Sigmoid colon (tissue), 4 donors: ENCODE results near the gene TRIM65.

Experiments
- CTCF ChIP-seq, 4 experiments: fragments of 450-650 bp in 3 of 4; fragments of 200-600 bp in 1 of 4; IDR thresholded peaks; one replicate each; pipeline ENCODE4 v1.5.1; 2016 to 2019; ENCODE audit warnings: antibody characterized with exemption in 4 of 4, mild to moderate bottlenecking in 3 of 4, moderate library complexity in 2 of 4
- EP300 ChIP-seq, 4 donors: sonication (generic); formaldehyde crosslinking; IDR thresholded peaks; one replicate each; pipeline ENCODE4 v1.6.1; 2017; ENCODE audit warnings: antibody characterized with exemption in 4 of 4
- POLR2A ChIP-seq, 2 donors: fragments of 450-650 bp; IDR thresholded peaks; one replicate each; pipeline ENCODE4 v1.6.1; 2016; ENCODE audit warnings: antibody characterized with exemption in 2 of 2, mild to moderate bottlenecking in 2 of 2, moderate library complexity in 2 of 2

GRCh38 chr17:75842963-75843576, 53.7 kb downstream of the TRIM65 start:
- no peak for TF ChIP-seq CTCF (IDR thresholded peaks at IDR 0.05)
- TF ChIP-seq EP300 (IDR thresholded peaks at IDR 0.05), result no peak
- no peak for TF ChIP-seq POLR2A (IDR thresholded peaks at IDR 0.05)
